GM18867 (cell line): ENCODE results near the gene ZXDB.
A peak's percentile ranks its signal among the peaks of the same experiment; 100 is the strongest.
"Not testable (repeated sequence)": the region's sequence is repeated elsewhere in the genome, so short reads cannot be mapped to it uniquely, and the experiment has no call there.

Experiments used
- ATAC-seq: cut with Tn5 transposase; IDR thresholded peaks from one replicate; pipeline ENCODE4 v1.9.1; 2021; ENCODE audit warnings: mild to moderate bottlenecking, moderate library complexity; ENCODE audit not compliant: unreplicated experiment

Gene ZXDB

DNA sequence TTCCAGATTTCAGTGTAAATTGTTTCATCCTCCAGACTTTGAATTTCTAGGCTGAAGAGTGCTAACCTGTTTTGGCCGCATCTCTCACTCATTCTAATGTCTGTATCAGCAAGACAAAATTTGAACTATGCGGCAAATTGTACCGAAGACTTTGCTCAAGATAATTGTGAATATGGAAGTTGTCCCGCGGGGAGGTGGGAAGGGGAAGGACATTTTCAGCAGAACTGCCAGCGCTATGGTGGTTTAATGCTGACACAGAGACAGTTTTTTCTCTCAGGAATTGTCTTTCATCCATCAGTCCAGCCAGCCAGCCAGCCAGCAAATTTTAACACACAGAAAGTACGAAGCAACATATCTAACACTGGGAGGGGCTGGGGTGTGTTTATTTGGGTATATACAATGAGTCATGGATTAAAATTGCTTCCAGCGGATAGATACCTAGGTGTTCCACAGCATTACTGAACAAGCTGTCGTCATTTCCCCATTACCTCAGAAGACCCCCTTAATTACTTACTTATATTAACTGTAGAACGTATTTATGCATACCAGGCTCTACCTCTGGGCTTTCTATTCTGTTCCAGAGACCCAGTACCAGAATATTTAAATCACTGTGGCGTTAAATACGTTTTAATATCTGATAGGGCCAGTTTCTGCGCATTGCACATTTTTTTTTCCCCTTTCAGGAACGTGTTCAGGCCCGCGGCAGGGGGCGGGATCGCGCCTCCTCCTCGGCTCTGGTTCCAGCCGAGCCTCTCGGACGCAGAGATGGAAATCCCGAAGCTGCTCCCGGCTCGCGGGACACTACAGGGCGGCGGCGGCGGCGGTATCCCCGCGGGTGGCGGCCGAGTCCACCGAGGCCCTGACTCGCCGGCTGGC is at the start of gene ZXDB:
Gene ZXDB, plus strand, starts transcription at position 728 of the 876 bp plus-strand sequence. Its CDS starts 38 bp downstream, at position 766.
- peak; percentile 54 for ATAC-seq

DNA sequence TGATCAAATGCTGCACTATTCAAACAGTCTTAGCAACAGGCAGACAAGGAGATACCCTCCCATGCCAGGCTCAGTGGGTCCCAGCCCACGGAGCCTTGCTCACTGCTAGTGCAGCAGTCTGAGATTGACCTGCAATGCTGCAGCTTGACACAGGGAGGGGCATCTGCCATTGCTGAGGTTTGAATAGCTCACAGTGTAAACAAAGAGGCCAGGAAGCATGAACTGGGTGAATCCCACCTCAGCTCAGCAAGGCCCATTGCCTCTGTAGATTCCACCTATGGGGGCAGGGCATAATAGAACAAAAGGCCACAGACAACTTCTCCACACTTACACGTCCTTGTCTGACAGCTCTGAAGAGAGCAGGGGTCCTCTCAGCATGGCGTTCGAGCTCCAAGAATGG is 26.6 kb upstream of the ZXDB start:
- ATAC-seq, result no peak

DNA sequence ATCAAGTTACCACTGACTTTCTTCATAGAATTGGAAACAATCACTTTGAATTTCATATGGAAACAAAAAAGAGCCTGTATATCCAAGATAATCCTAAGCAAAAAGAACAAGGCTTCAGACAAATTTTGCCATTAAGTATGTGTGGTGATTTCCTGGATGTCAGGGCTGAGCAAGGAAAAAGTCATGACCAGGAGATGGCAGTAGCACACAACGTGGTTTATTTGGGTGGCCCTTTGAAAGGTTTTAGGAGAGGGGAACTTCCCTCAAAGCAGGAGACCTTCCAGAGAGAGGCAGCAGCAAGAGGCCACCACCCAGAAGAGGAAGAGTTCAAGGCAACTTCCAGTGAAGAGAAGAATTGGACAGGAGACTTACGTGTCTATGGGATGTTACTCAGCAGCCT is 18.1 kb upstream of the ZXDB start:
- no peak for ATAC-seq

DNA sequence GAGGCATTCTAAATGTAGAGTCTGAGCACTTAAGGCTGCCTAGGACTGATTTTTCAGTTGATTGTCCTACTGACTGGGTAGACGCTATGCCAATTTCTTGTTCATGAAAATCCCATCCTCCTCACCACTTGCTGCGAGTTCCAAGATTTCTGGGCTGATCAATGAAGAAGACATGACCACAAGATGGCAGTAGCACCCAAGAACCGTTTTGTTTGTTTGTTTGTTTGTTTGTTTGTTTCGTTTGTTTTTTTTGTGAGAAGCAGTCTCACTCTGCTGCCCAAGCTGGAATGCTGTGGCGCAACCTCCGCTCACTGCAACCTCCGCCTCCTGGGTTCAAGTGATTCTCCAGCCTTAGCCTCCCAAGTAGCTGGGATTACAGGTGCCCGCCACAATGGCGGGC is 8.9 kb upstream of the ZXDB start:
- ATAC-seq, result not testable (repeated sequence)

DNA sequence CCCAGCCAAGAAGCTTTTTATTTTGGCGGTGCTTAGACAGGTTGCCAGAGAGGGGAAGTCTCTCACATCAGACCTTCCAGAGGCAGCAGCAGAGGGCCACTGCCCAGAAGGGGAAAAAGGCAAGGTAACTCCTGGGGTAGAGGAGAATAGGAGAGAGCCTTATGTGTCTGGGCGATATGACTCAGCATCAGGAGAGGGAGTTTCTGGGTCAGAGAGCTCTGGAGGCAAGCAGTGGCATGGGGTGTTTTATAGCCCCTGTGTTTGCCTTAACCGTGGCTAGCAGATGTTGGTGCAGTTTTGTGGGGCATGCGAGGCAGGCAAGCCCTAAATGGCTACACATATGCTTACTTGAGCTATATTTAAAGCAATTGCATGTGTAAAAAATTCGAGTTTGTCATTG is 8.3 kb upstream of the ZXDB start:
- no peak for ATAC-seq

DNA sequence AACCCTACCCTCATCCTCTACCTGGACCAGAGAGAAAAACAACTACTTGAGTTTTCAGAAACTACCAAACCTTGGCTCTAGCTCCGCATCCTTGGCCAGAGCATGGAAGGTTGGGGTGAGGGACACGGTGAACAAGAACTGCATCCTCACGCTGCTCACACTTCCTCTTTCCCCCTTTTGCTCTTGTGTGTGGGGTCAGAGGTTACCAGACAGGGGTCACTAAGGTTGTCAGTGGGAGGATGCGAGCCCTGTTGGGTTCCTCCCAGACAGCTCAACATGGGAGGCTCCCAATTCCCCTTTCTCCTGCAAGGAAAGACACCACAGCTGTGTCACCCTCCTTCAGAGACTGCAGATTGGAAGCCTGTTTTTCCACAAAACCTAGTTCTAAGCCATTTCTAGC is 5.5 kb upstream of the ZXDB start:
- ATAC-seq, result no peak

DNA sequence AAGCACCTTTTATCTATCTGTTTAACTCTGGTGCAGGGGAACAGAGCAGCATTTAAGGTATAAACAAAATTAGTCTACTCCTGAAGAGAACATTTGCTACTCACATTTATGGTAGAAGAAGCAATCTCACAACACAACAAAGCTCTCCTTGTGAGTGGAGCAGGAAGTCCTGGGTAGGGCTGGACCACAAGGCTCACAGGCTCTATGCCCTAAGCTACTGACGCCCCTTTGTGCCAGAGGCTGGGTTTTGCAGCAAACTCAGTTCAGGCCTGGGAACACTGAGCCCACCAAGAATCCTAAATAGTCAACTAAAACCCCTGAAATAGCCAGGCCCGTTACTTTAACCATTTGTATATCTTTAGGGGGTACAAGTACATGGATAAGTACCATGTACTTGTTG is 4.7 kb upstream of the ZXDB start:
- ATAC-seq, result no peak

DNA sequence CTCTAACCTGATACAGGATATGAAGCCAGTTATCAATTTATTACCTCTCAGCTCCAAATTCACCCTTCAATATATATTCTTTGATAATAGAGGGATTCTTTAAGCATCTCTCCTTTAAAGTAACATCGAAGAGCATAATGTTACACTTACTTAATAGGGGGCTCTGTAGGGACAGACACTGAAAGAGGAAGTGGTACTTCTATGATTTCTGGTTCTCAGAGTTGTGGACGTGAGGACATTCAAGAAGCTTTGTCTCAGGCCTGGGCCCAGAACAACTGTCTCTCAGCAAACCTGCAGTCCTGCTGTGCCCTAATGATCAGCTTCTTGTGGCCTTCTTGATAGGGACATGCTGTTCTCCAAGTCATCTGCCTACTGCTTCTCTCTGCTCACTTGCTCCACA is 4.2 kb upstream of the ZXDB start:
- peak; percentile 36 for ATAC-seq

DNA sequence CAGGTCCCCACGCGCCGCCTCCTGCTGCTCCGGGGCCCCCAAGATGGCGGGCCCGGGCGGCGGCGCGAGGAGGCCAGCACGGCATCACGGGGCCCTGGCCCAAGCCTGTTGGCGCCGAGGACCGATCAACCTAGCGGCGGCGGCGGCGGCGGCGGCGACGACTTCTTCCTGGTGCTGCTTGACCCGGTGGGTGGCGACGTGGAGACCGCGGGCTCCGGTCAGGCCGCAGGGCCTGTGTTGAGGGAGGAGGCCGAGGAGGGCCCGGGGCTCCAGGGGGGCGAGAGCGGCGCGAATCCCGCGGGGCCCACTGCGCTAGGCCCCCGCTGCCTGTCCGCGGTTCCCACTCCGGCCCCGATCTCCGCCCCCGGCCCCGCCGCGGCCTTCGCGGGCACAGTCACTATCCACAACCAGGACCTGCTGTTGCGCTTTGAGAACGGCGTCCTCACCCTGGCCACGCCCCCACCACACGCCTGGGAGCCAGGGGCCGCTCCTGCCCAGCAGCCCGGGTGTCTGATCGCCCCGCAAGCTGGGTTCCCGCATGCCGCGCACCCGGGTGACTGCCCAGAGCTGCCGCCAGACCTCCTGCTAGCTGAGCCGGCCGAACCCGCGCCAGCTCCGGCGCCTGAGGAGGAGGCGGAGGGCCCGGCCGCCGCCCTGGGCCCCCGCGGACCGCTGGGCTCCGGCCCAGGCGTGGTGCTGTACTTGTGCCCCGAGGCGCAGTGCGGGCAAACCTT is 516 bp downstream of the ZXDB start:
- ATAC-seq, result peak; percentile 75

DNA sequence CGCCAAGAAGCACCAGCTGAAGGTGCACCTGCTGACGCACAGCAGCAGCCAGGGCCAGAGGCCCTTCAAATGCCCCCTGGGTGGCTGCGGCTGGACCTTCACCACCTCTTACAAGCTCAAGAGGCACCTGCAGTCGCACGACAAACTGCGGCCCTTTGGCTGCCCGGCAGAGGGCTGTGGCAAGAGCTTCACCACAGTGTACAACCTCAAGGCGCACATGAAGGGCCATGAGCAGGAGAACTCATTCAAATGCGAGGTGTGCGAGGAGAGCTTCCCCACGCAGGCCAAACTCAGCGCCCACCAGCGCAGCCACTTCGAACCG is 1.0 kb downstream of the ZXDB start:
- peak; percentile 43 for ATAC-seq

DNA sequence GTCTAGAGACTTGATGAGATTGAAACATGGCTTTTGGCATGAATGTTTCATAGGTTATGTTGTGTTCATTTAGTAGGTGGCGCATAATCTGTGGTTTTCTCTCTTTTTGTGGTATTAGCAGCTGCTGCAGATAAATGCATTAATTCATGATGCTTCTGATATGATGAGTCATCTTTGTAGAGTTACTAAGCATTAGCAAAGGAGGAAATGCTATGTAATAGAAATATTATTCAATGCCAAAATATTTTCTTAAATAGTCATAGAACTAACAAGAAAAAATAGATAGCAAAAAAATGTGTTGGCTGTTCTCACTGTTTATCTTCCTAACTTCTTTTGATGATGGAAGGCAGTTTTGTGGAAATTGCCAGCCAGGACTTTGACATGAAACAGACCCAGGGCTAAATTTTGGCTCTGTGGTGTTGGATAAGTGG is 3.6 kb downstream of the ZXDB start:
- no peak for ATAC-seq

DNA sequence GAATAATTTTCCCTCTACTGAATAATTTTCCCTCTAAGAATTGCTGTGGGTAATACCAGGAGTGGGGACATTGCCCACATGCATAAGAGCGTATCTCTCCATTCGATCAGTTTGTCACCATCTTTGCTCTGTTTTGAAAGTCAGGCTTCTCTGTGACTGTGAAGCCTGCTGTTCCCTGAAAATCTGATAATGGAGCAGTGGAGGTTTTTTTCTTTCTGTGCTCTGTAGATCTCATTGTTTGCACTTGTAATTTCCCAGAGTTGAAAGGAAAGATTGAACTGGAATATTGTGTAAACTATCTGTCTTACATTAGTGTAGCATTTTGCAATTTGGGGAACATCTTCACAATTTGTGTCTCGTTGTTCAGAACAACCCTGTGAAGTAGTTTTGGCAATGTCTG is 4.3 kb downstream of the ZXDB start:
- ATAC-seq, result no peak

DNA sequence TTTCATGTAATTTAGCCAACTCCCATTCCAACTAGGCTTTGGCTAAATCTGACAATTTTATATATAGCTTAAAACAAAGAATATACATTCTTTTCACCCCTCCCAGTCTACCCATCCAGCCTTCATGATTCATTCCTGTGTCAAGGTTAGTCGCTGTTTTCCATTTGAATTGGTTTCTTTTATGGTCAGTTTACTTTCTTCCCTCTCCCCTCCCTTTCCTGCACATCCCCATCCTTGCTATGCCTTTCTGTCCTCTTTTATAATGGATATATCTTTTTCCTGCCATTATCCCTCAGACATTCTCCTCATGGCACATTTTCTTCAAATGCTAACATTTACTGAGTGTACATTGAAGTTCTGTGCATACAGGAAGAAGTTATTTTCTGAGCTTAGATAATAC is 4.7 kb downstream of the ZXDB start:
- ATAC-seq, result no peak

DNA sequence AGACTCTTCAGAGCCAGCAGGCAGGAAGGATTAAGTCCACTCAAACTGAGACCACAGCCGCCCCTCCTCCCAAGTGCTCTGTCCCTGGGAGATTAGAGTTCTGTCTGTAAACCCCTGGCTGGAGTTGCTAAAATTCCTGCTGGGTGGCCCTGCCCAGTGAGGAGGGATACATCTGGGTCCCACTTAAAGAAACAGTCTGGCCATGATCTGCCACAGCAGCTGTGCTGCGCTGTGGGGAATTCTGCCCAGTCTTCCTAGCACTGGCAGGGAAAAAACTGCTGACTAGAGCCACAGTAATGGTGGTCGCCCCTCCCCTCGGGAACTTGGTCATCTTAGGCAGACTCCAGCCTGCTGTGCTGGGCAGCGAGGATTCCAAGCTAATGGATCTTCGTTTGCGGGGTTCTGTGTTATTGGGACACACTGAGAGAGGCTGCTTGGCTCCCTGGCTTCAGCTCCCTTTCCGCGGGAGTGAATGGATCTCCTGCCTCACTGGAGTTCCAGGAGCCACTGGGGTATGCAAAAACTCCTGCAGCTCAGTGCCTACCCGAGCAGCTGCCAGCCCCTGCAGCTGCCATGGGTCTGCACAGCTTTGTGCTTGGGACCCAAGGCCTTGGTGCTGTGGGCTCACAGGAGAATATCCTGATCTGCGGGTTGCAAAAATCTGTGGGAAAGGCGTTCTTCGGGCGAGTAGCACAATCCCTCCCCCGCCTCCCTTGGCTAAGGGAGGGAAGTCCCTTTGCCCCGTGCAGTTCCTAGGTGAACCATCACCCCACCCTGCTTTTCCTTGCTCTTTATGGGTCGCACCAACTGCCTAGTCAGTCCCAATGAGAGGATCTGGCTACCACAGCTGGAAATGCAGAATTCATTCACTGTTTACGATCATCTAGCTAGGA is 15.7 kb downstream of the ZXDB start:
- ATAC-seq, result no peak

DNA sequence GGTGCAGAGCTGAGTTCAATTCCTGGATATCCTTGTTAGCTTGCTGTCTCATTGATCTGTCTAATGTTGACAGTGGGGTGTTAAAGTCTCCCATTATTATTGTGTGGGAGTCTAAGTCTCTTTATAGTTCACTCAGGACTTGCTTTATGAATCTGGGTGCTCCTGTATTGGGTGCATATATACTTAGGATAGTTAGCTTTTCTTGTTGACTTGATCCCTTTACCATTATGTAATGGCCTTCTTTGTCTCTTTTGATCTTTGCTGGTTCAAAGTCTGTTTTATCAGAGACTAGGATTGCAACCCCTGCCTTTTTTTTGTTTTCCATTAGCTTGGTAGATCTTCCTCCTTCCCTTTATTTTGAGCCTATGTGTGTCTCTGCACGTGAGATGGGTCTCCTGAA is 21.5 kb downstream of the ZXDB start:
- not testable (repeated sequence) for ATAC-seq

DNA sequence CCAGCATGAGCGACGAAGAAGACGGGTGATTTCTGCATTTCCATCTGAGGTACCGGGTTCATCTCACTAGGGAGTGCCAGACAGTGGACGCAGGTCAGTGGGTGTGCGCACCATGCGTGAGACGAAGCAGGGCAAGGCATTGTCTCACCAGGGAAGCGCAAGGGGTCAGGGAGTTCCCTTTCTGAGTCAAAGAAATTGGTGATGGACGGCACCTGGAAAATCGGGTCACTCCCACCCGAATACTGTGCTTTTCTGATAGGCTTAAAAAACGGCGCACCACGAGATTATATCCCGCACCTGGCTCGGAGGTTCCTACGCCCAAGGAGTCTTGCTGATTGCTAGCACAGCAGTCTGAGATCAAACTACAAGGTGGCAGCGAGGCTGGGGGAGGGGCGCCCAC is 37.6 kb downstream of the ZXDB start:
- ATAC-seq, result not testable (repeated sequence)

DNA sequence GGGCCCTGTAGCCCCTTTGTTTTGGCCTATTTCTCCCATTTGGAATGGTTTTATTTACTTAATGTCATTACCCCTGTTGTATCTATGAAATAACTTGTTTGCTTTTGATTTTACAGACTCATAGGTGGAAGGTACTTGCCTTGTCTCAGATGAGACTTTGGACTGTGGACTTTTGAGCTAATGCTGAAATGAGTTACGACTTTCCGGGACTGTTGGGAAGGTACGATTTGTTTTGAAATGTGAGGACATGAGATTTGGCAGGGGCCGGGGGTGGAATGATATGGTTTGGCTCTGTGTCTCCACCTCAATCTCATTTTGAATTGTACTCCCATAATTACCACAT is 48.8 kb downstream of the ZXDB start:
- ATAC-seq, result no peak

DNA sequence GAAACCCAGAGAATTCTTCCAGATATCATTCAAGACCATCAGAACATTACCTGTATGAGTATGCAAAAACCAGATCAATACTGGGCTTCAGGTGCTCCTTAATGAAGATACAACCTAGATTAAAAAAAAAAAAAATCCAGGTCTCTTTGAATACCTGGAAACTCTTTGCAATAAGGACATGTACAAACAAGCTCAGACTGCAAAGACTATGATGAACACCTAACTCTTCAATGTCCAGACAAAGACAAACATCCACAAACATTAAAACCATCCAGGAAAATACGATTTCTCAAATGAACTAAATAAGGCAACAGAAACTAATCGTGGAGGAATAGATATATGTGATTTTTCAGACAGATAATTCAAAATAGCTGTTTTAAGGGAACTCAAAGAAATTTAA is 49.5 kb downstream of the ZXDB start:
- no peak for ATAC-seq

DNA sequence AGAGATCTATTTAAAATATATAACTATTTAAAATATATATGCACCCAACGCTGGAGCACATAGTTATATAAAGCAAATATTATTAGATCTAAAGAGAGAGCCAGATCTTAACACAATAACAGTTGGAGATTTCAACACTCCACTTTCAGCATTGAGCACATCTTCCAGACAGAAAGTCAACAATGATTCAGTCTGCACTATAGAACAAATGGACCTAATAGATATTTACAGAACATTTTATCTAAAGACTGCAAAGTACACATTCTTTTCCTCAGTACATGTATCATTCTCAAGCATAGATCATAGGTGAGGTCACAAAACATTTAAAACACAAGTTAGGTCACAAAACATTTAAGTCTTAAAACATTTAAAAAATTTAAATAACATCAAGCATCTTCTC is 51.9 kb downstream of the ZXDB start:
- ATAC-seq, result no peak

DNA sequence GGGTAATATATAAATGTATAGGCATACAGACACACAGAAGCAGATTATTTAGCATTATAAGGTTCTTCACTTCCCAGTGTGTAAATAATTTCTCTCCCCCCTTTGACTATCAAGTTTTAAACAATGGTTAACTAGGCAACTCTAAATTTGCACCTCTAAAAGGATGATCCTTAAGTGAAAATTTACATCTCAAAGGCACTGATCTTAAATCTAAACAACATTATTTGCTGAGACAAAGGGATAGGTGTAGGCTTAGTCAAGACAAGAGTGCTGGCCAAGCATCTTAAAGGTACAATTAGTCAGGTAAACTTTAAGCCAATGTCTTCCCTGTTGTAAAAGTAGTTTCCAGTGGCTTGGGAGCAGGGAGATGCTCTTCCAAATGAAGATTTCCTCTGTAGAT is 55.2 kb downstream of the ZXDB start:
- ATAC-seq, result no peak
